GM12878 (cell line): ENCODE measurements around the gene ITK. TPM values are rescaled to one million over a fixed set of nuclear protein-coding genes. Genes with fewer than 3 reads are reported as not detected.

Experiments
- ATAC-seq: fragments of 200-7000 bp; cut with Tn5 transposase; 3 replicates; pipeline ENCODE4 v1.9.1; 2020; ENCODE audit warnings: mild to moderate bottlenecking, moderate library complexity
- BruUV-seq: library from RNA; stranded (reverse); fragments of 400-500 nt; replicated peaks from 2 replicates; lab custom pipeline; 2021; lab: Mats Ljungman, UMichigan
- CTCF ChIA-PET: fragments of 300-600 bp; sonication (Branson Sonifier 250); formaldehyde crosslinking; extraction: SDS; loops from one replicate; lab custom pipeline; 2021; ENCODE audit warnings: inconsistent platforms; lab: Yijun Ruan, JAX
- POLR2A ChIA-PET: fragments of 350-600 bp; formaldehyde crosslinking; extraction: SDS; loops from one replicate; lab custom pipeline; 2021; ENCODE audit warnings: inconsistent platforms; lab: Charles Lee
- RAD21 ChIA-PET: fragments of 300-600 bp; sonication (Branson Sonifier 250); formaldehyde crosslinking; loops from one replicate; lab custom pipeline; 2023; ENCODE audit warnings: antibody characterized with exemption; ENCODE audit not compliant: unreplicated experiment; lab: Charles Lee
- SMC1A ChIA-PET: fragments of 300-600 bp; sonication (Branson Sonifier 250); formaldehyde crosslinking; loops from one replicate; lab custom pipeline; 2023; ENCODE audit not compliant: unreplicated experiment, uncharacterized antibody; lab: Charles Lee
- DNase-seq: peaks from one replicate; pipeline ENCODE4 v3.0.0-alpha.2; 2011; ENCODE audit warnings: low read depth, low spot score
- FAIRE-seq: peaks from 3 replicates; lab custom pipeline; 2011; peaks lifted over from hg19 to GRCh38; lab: Jason Lieb, UNC
- H2AFZ ChIP-seq: 2 replicates; pipeline ENCODE4 v1.6.0; 2011; ENCODE audit warnings: low read depth, low read length, control low read depth; ENCODE audit not compliant: control insufficient read depth
- H3K27ac ChIP-seq: 2 replicates; pipeline ENCODE4 v1.5.1; 2011; ENCODE audit warnings: control low read depth; ENCODE audit not compliant: control insufficient read depth, insufficient read depth
- H3K27me3 ChIP-seq, 2 experiments: replicated peaks in 1 of 2; 2 replicates each; pipeline versions ENCODE4 v1.6.0 to v1.6.1; 2011; ENCODE audit warnings: low read length in 1 of 2; ENCODE audit not compliant: control insufficient read depth in 2 of 2, insufficient read depth in 2 of 2
- H3K36me3 ChIP-seq, 2 experiments: 2 replicates each; pipeline ENCODE4 v1.5.1; 2011; ENCODE audit warnings: low read length in 1 of 2; ENCODE audit not compliant: control insufficient read depth in 2 of 2, insufficient read depth in 2 of 2
- H3K4me1 ChIP-seq: 2 replicates; pipeline ENCODE4 v1.6.1; 2011; ENCODE audit warnings: mild to moderate bottlenecking, low read length, moderate library complexity, mixed read lengths; ENCODE audit not compliant: control insufficient read depth, insufficient read depth
- H3K4me2 ChIP-seq: 2 replicates; pipeline ENCODE4 v1.6.0; 2011; ENCODE audit warnings: control low read depth; ENCODE audit not compliant: control insufficient read depth, insufficient read depth
- H3K4me3 ChIP-seq: fragments of 200-600 bp; sonication (generic); 2 replicates; pipeline ENCODE4 v1.5.1; 2016
- H3K79me2 ChIP-seq: 2 replicates; pipeline ENCODE4 v1.6.0; 2011; ENCODE audit warnings: low read length; ENCODE audit not compliant: control insufficient read depth, insufficient read depth
- H3K9ac ChIP-seq: 2 replicates; pipeline ENCODE4 v1.8.0; 2011; ENCODE audit warnings: low read length, control low read depth, mixed read lengths; ENCODE audit not compliant: control insufficient read depth, insufficient read depth
- H3K9me3 ChIP-seq: replicated peaks from 3 replicates; pipeline ENCODE4 v1.5.1; 2011; ENCODE audit warnings: mild to moderate bottlenecking, low read length; ENCODE audit not compliant: control insufficient read depth, insufficient read depth
- H4K20me1 ChIP-seq: 2 replicates; pipeline ENCODE4 v1.6.0; 2011; ENCODE audit not compliant: control insufficient read depth, insufficient read depth
- BACH1 ChIP-seq: fragments of 450-650 bp; IDR thresholded peaks from 2 replicates; pipeline ENCODE4 v1.6.1; 2017; ENCODE audit warnings: mild to moderate bottlenecking, borderline replicate concordance
- E2F4 ChIP-seq: IDR thresholded peaks from 2 replicates; pipeline ENCODE4 v1.6.1; 2012; ENCODE audit warnings: low read depth, low read length, improper control_type of control experiment
- FOS ChIP-seq: IDR thresholded peaks from 3 replicates; pipeline ENCODE4 v1.6.1; 2011; ENCODE audit warnings: borderline replicate concordance; ENCODE audit not compliant: insufficient read length; ENCODE audit errors: extremely low read depth
- GABPA ChIP-seq: IDR thresholded peaks from 2 replicates; pipeline ENCODE4 v1.6.1; 2014; ENCODE audit warnings: antibody characterized with exemption, low read depth, mild to moderate bottlenecking, inconsistent platforms
- HDAC2 ChIP-seq: fragments of 200-600 bp; sonication (generic); IDR thresholded peaks from 2 replicates; pipeline ENCODE4 v1.6.1; 2017
- PML ChIP-seq: IDR thresholded peaks from 2 replicates; pipeline ENCODE4 v1.6.1; 2012; ENCODE audit warnings: low read length, inconsistent platforms
- RBBP5 ChIP-seq: fragments of 200-600 bp; sonication (generic); conservative IDR thresholded peaks from 2 replicates; pipeline ENCODE4 v1.6.1; 2016
- SIN3A ChIP-seq: IDR thresholded peaks from 2 replicates; pipeline ENCODE4 v1.6.1; 2012; ENCODE audit warnings: low read depth, low read length, improper control_type of control experiment
- SMARCA5 ChIP-seq: fragments of 450-650 bp; IDR thresholded peaks from 2 replicates; pipeline ENCODE4 v1.6.1; 2017; ENCODE audit warnings: mild to moderate bottlenecking
- SP1 ChIP-seq: IDR thresholded peaks from one replicate; pipeline ENCODE4 v1.6.1; 2011; ENCODE audit warnings: low read depth, low read length
- SPI1 ChIP-seq: IDR thresholded peaks from 2 replicates; pipeline ENCODE4 v1.6.1; 2011; ENCODE audit warnings: low read depth, mild to moderate bottlenecking, low read length, moderate library complexity, borderline replicate concordance; ENCODE audit not compliant: insufficient read depth
- SRF ChIP-seq, 2 experiments: IDR thresholded peaks; 2 replicates each; pipeline ENCODE4 v1.6.1; 2011; ENCODE audit warnings: low read depth in 2 of 2, low read length in 2 of 2, mild to moderate bottlenecking in 1 of 2, moderate library complexity in 1 of 2
- YY1 ChIP-seq: IDR thresholded peaks from 2 replicates; pipeline ENCODE4 v1.6.1; 2011; ENCODE audit warnings: low read depth, mild to moderate bottlenecking, low read length
- WGBS: methylation state at CpG from one replicate; pipeline ENCODE4 v1.1.6; 2016; ENCODE audit warnings: low lambda C conversion rate; ENCODE audit not compliant: insufficient replicate concordance, insufficient coverage; ENCODE audit errors: missing lambda C conversion rate; 5-methylcytosine and 5-hydroxymethylcytosine counted together
- in situ Hi-C: fragments of 300-500 bp; cut with MboI; formaldehyde crosslinking; loops from 9 replicates; pipeline ENCODE4 v1.14.3; 2018; ENCODE audit warnings: mixed read lengths
- intact Hi-C: fragments of 100-400 bp; cut with micrococcal nuclease; formaldehyde crosslinking; loops from one replicate; pipeline ENCODE4 v1.14.2; 2022; ENCODE audit not compliant: unreplicated experiment
- polyA plus RNA-seq, 11 experiments: library from polyadenylated mRNA; depleted of rRNA in 4 of 11; unstranded in 6 of 11; stranded (reverse) in 5 of 11; fragments of >200 nt; fragmentation: Nextera tagmentation in 4 of 11; fragmentation: Illumina TruSeq in 1 of 11; extraction: Ambion mirVana in 4 of 11; extraction: Trizol in 1 of 11; gene quantifications; 1 replicate in 1 of 11; 2 replicates in 10 of 11; pipeline versions ENCODE4 v1.2.1 to v1.2.3, GENCODE V29; 2011 to 2016; ENCODE audit warnings: inconsistent platforms in 2 of 11, missing spikeins in 2 of 11, low read depth in 1 of 11
- total RNA-seq, 4 experiments: library from RNA; depleted of rRNA in 3 of 4; stranded (reverse); fragments of >200 nt in 3 of 4; fragmentation: Illumina TruSeq in 1 of 4; extraction: Trizol in 1 of 4; gene quantifications; 2 replicates each; pipeline versions ENCODE4 v1.2.1 to v1.2.3, GENCODE V29; 2013 to 2021
- TF ChIP-seq, protein P1 (sequence below): fragments of 450-650 bp; formaldehyde crosslinking; IDR thresholded peaks from 2 replicates; pipeline ENCODE4 v1.5.0; 2022; ENCODE audit warnings: mild to moderate bottlenecking, missing genetic modification characterization
- TF ChIP-seq, protein P2 (sequence below): fragments of 150-350 bp; IDR thresholded peaks from 2 replicates; pipeline ENCODE4 v1.6.1; 2016; ENCODE audit warnings: low read depth, low read length

Gene ITK
- total and polyA plus RNA-seq, 10 of the 15 experiments (the other 5 are each of a cell fraction or from before 2014, with no cell fraction given), result 0.05 to 2.4 (median 0.76) TPM

DNA sequence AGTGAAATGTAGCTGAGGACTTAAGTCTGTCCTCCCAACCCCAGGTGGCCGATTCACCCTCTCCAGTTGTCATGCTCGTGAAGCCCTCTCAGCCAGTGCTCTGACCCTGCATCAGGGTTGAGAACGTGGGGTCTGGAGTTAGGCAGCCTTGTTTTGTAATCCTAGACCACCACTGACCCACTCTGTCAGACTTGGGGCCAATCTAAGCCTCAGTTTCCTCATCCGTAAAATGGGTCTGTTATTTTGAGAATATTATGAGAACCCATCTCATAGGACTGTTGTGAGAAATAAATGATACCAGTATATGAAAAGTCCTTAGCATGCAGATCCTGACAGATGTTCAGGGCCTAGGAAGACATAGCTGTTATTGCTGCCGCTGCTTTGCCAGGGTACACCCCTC lies 122.4 kb downstream of the ITK start:
- no TSS peak for BruUV-seq
- no peak overlapping the region for H3K27ac ChIP-seq
- H3K79me2 ChIP-seq, result no peaks in the 10 kb centered on the region
- 97% methylated on average over 5 of the region's 5 CpGs for WGBS
- in situ Hi-C loops (no loop called here), intact Hi-C loops (no loop called here)
- DNase-seq, result no peak
- no peaks in the 10 kb centered on the region for H4K20me1 ChIP-seq
- no peak for ATAC-seq
- H3K9me3 ChIP-seq, result no peaks in the 10 kb centered on the region
- no peaks in the 10 kb centered on the region for H3K27me3 ChIP-seq
- H3K4me2 ChIP-seq, result no peak overlapping the region
- ChIA-PET POLR2A (no interaction called here), RAD21 (interaction anchor here (1.1 kb wide), 1 partner anchor 50 kb away, joined by 6 read pairs; no protein-coding TSS in a partner anchor), CTCF (interaction anchor here (0.9 to 13.9 kb wide), 5 partner anchors 10 to 169 kb away, joined by 3 to 213 read pairs (median 5); no protein-coding TSS in a partner anchor), SMC1A (interaction anchor here (1.0 to 10.4 kb wide), 4 partner anchors 31 to 154 kb away, joined by 3 to 132 read pairs (median 5); no protein-coding TSS in a partner anchor)
- no peak for TF ChIP-seq HDAC2
- TF ChIP-seq SIN3A, result no peak
- TF ChIP-seq SP1, result no peak
- TF ChIP-seq, protein P1, sequence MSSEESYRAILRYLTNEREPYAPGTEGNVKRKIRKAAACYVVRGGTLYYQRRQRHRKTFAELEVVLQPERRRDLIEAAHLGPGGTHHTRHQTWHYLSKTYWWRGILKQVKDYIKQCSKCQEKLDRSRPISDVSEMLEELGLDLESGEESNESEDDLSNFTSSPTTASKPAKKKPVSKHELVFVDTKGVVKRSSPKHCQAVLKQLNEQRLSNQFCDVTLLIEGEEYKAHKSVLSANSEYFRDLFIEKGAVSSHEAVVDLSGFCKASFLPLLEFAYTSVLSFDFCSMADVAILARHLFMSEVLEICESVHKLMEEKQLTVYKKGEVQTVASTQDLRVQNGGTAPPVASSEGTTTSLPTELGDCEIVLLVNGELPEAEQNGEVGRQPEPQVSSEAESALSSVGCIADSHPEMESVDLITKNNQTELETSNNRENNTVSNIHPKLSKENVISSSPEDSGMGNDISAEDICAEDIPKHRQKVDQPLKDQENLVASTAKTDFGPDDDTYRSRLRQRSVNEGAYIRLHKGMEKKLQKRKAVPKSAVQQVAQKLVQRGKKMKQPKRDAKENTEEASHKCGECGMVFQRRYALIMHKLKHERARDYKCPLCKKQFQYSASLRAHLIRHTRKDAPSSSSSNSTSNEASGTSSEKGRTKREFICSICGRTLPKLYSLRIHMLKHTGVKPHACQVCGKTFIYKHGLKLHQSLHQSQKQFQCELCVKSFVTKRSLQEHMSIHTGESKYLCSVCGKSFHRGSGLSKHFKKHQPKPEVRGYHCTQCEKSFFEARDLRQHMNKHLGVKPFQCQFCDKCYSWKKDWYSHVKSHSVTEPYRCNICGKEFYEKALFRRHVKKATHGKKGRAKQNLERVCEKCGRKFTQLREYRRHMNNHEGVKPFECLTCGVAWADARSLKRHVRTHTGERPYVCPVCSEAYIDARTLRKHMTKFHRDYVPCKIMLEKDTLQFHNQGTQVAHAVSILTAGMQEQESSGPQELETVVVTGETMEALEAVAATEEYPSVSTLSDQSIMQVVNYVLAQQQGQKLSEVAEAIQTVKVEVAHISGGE, result no peak
- no peak for TF ChIP-seq E2F4
- no peak for TF ChIP-seq SPI1
- no peak for TF ChIP-seq GABPA
- TF ChIP-seq SMARCA5, result no peak
- no peak for TF ChIP-seq SRF (IDR thresholded peaks at IDR 0.05; ENCODE audit: low read depth in 2 of 2, low read length in 2 of 2)
- no peak for TF ChIP-seq FOS
- TF ChIP-seq, protein P2, sequence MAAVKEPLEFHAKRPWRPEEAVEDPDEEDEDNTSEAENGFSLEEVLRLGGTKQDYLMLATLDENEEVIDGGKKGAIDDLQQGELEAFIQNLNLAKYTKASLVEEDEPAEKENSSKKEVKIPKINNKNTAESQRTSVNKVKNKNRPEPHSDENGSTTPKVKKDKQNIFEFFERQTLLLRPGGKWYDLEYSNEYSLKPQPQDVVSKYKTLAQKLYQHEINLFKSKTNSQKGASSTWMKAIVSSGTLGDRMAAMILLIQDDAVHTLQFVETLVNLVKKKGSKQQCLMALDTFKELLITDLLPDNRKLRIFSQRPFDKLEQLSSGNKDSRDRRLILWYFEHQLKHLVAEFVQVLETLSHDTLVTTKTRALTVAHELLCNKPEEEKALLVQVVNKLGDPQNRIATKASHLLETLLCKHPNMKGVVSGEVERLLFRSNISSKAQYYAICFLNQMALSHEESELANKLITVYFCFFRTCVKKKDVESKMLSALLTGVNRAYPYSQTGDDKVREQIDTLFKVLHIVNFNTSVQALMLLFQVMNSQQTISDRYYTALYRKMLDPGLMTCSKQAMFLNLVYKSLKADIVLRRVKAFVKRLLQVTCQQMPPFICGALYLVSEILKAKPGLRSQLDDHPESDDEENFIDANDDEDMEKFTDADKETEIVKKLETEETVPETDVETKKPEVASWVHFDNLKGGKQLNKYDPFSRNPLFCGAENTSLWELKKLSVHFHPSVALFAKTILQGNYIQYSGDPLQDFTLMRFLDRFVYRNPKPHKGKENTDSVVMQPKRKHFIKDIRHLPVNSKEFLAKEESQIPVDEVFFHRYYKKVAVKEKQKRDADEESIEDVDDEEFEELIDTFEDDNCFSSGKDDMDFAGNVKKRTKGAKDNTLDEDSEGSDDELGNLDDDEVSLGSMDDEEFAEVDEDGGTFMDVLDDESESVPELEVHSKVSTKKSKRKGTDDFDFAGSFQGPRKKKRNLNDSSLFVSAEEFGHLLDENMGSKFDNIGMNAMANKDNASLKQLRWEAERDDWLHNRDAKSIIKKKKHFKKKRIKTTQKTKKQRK, result no peak
- no peak for TF ChIP-seq BACH1
- TF ChIP-seq YY1, result no peak
- no peak for TF ChIP-seq PML
- no peak for TF ChIP-seq RBBP5
- no peak overlapping the region for H3K9ac ChIP-seq
- no peak overlapping the region for H3K4me3 ChIP-seq
- no peak overlapping the region for H2AFZ ChIP-seq
- peaks cover 11 to 37% of the 10 kb centered on the region in 2 experiments for H3K36me3 ChIP-seq
- no peaks in the 10 kb centered on the region for H3K4me1 ChIP-seq
- no peak for FAIRE-seq
